G401.6 (cell line): ENCODE results near the gene ITGA7.
A peak's percentile ranks its signal among the peaks of the same experiment; 100 is the strongest.

ENCODE experiments used
- FAIRE-seq: peaks from 2 replicates; lab custom pipeline; 2012; peaks lifted over from hg19 to GRCh38; lab: Jason Lieb, UNC

The ITGA7 gene

DNA sequence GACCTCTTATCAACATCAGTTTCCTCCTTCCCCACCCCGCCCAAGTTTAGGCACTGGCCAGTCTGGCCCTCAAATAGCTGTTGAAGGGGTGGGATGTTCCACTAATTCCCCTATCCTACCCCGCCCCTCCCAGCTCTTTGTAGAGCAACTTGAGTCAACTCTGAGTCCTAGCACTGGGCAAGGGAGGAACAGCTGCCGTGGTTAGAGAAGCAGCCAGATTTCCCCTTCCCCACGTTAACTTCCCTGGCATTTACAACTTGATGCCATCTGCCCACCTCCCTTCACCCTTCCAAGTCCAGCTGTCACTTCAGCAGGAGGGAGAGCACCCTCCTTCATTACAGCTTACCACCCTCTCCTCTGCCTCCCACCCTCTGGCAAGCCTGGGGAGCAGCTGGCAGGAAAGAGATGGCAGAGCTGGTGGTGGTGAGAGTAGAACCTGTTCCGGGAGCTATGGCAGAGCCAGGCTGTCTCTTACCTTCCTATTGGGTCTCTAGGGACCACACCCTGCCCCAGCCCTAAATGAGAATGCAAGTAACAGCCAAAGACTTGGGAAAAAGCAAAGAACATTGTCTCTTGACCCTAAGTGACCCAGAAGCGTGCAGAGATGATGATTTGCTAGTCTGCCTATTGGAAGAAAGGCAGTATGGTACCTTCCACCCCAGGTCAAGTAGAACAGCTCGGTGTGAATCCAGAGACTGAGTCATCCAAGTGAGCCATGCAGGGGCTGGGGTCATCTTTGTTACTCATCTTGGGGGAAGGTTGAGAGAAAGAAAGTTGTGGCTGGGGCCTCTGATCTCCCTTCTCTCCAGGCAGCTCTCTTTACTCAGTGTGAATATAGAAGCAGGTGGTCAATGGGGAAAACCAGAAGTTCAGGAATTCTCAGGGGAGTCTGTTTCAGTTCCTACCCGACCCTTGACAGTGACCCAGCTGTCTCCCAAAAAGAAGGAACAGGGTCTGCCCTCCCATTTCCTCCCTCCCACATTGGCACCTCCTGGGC, 9.6 kb upstream of the ITGA7 start:
- FAIRE-seq = no peak

DNA sequence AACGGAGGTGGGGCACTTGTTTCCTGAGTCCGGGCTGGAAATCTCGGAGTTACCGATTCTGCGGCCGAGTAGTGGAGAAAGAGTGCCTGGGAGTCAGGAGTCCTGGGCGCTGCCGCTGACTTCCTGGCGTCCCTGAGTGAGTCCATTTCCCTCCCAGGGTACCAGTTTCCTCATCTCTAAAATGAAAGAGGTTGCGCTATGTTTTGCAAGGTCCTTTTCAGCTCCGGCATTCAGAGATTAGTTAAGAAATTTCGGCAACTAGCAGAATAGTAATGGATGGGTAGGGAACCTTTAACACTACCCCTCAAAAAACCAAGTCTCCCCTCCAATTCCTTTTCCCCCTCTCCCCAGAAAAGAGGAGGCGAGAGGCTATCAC, 8.9 kb upstream of the ITGA7 start:
- no peak for FAIRE-seq

DNA sequence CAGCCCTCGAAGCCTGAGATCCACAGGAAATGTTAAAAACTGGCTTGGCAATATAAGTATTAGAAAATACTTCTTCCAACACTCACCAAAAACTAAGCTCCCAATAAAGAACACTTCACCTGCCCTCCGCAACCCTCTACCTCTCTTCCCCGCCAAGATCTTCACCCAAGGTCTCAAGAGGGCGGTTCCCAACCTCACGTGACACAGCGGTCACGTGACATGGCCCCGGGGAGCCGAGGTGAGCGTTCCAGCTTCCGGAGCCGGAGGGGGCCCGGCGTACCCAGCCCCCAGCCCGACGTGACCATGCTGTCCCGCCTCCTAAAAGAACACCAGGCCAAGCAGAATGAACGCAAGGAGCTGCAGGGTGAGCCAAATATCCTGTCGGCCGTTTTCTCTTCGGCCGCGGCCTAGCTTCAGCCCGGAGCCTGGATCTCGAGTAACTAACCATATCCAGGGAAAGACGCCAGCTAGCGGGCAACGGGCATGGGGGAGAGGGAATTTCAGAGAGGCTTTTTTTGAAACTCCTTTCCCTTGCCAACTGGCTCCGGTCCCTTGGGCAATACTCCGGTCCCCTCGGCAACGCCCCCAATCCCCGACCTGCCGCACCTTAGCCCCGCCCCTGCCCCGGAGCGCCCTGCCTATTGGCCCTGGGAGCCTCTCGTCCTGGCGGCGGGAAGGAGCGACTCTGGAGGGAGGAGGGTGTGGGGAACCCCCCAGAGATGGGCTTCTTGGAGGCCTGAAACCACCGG, 8.3 kb upstream of the ITGA7 start, which contains the start of gene BLOC1S1:
Gene BLOC1S1 (plus strand): TSS at position 214 of the 749 bp plus-strand sequence. CDS start 6 bp downstream, at position 220.
- FAIRE-seq = peak; percentile 86

DNA sequence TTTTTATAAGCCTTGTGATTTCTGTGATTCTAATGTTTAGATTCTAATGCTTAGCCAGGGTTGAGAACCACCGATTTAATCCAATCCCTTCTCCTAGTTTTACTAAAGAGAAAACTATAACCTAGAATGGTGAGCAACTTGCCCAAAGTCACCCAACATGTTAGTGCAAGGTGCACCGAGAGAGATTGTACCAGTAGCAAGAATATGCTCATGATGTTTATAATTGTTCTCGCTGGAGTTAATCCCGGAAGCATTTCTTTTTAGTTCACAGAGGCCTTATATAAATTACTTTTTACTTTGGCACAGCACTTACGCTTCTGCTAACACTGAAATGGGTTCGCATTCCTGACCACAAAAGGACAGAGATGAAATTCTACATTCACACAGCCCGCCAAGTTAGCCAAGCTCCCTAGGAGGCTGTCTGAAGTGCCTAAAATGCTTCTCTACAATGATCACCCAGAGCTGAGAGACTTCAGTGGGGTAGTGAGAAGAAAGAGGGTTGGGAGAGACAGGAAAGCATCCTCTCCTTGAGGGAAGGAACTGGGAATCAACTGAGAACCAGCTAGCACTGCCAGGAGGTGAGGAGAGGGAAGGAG, 7.6 kb upstream of the ITGA7 start:
- no peak for FAIRE-seq

DNA sequence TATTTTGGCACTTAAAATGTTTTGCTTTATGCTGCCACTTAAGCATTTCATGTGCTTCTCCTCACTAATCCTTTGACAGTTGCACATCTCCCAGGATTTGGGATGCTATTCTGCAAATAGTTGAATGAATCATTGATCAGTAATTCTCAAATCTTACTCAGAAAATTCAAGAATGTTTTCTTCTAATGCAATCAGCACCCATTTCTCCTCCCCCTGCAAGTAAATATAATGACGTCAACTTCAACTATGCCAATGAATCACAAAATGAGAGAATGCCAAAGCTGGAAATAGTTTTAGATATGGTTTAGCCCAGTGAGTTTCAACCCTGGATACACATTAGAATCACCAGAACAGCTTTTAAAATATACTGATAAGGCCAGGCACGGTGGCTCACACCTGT, 6.0 kb upstream of the ITGA7 start:
- FAIRE-seq = no peak

DNA sequence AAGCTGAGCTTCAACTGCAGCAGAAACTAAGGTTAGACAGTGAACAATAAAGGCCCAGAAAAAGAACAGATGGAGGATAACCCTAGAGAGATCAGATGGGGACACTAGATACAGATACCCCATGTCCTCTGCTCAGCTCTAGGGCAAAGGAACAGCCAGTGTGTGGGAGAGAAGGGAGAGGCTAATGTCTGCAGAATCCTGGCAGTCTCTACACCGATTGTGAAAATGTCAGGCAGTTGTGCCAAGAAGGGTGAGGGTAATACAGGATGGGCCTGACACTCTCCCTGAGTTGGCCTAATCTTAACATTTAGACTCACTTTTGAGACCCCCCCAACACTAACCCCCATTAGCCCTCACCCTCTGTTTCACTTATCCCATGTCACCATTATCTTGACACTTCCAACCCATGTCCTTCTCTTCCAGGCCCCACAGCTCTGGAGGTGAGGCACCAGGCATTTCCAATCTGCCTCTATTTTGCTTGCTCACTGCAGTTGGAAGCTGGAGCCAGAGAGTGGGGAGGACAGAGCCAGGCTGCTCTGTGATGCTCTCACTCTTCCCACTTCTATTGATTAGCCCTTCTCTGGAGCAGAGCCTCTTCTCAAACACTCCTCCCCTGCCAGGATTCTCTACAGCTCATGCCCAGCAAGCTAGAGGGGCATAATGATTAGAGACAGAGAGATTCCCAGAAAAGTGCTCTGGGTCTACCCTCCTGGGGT, 5.2 kb upstream of the ITGA7 start:
- FAIRE-seq = no peak

DNA sequence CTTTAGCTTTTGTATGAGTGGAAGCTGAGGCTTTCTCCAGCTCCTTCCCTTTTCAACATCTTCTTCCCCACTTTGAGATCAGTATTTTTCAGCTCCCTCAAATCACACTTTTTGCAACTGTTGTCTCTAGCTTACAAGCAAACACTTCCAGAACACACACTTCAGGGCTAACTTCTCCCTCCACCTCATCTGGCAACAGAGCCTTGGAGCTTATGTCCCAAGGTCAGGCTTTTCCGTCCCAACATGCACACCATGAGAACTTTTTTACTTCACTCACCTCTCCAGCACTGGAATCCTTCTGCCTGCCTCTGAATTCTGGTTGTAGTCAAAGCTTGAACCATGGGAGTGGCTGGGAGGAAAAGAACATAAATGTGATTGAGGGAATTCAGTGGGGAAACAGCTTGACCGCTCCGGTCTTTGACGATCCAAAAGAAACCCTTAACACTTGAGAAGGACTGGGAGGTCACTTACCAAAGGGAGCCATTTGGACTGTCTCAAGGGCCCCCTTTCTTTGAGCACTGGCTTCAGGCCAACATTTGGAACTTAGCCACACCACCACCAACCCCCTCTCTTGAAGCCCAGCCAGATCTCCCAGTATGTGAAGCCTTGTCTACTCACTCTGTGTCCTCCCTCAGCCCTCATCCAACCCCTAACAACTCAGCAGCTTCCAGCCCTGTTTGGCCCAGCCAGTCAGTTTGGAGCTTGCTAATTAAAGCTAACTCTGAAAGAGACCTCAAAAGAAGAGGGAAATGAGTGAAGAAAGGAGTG, 4.3 kb upstream of the ITGA7 start:
- no peak for FAIRE-seq

DNA sequence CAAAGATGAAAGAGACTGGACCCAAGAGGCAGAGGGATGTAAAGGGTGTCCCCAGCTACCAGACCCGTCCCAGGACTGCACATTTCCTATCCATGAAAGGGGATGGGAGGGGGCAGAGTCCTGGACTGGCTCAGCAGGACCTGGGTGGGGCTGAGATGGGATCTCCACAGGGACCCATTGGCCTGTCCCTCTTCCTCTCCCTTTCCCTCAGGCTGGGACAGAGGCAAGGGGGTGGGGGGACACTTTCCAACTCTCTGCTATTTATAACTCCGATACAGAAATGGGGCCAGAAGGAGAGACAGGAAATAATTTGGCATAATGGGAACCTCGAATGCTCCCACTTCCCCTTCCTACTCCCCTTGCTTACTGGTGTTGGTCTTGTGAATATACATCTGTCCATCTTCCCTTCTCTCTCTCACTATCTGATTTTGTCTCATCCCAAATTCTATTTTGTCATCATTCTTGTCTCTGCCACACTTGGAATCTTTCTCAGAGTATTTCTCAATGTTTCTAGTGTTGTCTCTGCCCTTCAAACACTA, 1.1 kb upstream of the ITGA7 start:
- FAIRE-seq = no peak

DNA sequence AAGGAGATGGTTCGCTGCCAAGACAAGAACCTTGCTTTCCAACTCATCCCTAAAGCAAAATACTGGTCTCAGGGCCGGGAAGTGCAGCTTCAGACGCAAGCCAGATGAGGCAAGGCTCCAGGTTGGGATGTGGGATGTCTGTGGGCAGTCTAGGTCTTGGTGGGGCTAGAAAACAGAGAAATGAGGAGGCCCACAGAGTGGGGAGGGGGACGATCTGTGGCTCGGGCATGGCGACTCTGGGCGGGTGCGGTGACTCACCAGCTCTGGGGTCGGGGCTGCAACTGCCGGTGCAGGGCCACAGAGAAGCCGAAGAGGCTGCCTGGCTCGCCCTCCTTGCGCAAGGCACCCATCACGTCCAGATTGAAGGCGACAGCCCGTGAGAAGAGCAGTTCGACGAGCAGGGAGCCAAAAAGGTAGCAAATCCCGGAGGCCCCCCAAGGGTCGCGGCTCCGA, 459 bp downstream of the ITGA7 start:
- no peak for FAIRE-seq

DNA sequence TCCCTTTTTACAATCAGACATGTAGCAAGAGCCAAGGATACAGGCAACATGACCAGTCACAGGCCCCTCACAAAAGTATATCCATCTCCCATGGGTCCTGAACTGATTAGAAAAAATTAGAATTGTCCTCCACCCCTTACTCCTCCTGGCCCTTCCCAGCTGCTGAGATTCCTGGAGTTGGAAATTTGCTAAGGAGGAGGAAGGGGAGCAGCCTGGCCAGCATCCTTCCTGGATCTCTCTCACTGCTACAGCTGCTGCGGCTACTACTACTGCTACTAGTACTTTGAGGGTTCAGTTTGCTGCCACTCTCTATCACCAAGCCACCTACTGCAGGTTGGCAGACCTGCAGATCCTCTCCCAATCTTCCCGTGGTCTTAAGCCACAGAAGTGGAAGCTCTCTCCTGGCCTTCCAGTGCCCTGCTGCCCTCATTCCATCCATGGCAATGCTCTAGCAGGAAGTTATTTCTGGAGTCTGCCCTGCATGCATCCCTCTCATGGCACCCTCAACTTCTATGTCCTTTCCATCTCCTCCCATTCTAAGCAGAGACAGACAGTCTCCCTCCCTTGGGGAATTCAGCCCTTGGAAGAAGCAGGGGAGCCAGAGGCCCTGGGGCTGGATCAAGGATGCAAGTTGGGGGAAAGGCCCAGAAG, 1.0 kb downstream of the ITGA7 start:
- FAIRE-seq = no peak

DNA sequence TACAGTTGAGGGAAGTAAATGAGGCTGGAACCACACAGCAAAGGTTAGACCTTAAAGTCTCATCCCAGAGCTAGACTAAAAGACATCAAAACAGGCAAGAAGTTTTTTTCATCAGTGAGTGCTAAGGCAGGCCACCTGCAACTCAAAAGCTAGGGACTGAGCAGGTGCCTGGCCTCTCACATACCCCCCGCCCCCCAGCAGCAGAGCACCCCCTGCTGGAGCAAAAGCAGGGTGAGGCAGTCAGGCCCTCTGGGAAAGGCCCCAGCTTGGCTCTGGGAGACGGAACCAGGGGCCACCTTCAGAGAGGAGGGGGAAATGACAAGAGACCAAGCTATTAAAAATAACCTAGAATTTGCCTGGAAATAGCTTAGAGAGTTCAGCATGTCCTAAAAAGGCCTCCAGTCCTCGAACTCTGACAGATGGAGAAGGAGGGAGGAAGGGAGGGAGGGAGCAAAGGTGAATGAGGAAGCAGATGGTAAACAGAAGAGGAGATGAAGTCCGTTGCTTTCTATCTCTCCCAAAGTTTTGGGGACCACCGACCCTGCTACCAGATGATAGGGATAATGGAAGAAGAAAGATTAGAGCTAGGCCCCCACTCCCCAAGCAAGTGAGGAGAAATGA, 1.8 kb downstream of the ITGA7 start:
- no peak for FAIRE-seq

DNA sequence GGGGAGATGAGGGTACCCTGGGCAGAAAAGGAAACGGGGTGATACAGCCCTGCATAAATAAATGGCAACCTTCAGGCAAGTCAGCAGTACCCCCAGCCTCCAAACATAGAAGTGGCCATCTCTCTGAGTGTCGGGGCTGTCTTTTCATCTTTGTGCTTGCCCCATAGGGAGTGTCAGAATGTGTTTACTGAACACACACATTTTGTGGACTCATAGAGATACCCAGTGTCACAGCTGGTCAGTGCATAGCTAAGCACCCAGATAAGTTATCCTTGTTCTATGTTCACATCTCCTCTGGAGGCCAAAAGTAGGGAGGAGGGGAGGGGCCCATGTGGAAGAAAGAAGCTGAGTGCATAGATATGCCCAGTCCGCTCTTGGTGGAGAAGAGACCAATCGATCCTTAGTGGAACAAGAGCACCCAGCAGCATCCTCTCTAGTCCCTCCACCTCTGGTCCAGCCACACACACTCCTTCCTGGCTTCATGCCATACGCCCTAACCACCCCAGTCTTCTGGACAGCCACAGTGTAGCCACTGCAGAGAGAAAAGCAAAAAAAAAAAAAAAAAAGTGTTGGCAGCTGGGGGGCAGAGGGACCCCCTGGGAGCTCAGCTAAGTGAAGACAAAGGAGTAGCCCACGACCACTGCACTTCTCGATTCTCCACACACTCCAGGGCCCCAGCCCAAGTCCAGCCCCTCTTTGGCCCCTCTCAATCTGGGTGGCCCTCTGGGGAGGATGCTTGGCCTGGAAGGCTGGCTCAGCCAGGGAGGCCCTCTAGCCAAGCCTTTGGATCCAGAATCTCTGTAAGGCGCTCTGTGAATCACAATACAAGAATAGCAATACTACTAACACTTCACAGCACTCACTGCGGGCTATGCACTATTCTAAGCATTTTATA, 2.6 kb downstream of the ITGA7 start:
- no peak for FAIRE-seq

DNA sequence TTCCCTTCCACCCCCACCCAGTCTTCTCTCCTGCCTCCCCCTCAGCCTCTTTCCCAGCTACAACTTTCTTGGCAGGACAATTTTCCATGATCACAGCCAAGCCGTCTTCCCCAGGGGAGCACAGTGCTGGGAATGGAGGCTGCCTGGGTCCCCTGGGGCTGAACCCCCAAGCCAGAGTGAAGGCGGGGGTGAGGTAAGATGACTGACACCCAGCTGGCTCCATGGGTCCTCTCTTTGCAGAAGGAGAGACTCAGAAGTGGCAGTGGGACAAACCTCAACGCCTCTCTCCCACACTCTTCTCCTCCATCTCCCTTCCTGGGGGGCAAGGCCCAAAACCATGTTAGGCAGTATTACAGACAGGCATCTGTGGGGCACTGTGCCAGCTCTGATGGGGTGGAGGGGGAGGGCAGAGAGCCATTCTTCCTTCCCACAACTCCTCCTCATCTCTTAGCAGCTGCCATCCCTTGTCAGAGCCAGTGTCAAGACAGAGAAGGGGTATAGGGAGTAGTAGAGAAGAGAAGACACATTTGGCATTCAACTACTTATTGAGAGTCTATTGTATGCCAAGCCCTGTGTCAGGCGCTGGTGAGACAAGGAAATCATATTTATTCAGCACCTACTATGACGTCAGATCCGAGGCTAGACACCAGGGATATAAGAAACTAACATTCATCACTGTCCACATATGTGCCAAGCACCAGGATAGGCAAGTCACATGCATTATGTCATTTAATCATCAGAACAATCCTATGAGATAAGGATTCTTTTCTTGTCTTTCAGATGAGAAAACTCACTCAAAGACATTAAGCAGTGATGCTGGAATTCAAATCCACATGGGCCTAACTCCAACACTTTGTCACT, 3.6 kb downstream of the ITGA7 start:
- FAIRE-seq = no peak

DNA sequence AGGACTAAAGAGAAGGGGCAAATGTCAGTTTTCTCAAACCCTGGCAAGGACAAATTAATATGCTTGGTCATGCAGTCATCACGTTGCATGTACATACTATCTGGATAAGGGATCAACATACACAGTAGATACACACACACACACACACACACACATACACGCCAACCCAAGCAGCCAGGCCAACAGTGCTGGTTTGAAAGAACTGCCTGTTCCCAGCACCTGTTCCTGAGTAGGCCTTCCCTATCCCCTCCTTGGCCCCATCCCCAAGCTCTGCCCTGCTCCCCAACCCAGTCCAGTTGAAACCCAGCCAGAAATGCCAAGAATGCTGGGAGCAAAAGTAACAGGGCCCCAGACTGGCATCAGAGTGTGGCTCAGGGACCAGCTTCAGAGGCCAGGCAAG, 4.4 kb downstream of the ITGA7 start:
- FAIRE-seq = no peak

DNA sequence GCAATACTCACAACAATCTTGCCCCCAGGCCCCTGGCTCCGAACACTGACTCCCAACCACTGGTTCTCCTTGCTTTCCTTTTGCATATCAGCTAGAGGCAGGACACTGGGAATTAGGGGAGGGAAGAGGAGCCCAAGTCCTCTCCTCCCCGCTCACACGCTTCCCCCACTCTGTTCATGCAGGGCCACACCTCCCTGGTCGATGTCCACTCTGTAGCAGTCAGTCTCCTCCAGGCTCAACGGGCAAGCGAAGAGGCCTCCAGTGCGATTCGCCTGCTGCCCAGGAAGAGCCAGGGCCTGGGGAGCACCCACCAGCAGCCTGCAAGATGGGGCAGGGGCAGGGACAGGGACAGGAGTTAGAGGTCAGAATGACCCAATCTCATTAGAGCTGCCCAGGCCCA, 4.8 kb downstream of the ITGA7 start:
- FAIRE-seq = no peak

DNA sequence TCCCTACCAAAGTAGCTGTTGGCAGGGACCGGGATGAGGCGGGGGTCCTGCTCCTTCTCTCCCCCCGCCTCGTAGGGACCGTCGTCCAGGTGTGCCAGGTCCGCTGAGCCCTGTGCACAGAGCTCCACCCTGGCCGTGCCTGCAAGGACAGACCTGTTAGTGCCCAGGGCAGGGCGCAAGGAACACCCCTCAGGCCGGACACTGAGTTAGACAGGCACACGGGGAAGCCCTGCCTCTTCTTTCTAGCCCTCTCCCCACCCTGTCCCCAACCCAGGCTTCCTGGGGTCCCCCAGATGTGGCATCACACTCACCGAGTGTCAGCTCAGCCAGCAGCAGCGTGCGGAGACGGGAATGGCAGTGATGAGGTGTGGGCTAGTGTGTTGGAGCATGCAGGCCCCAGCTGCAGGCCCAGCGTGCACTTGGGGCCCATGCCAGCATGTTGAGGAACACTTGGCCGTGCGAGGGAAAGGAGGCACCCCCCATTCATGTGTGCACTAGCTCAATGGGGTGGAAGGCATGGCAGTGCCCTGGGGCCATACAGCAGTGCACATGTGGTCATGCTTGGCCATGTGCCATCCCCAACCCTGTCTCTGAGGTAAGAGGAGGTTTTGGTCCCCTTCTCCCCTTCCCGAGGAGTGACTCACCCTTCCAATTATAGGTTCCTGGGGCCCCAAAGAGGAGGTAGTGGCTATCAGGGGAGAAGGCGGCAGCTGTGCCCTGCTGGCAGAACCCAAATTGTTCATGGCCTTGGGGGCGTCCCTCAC, 7.3 kb downstream of the ITGA7 start:
- no peak for FAIRE-seq

DNA sequence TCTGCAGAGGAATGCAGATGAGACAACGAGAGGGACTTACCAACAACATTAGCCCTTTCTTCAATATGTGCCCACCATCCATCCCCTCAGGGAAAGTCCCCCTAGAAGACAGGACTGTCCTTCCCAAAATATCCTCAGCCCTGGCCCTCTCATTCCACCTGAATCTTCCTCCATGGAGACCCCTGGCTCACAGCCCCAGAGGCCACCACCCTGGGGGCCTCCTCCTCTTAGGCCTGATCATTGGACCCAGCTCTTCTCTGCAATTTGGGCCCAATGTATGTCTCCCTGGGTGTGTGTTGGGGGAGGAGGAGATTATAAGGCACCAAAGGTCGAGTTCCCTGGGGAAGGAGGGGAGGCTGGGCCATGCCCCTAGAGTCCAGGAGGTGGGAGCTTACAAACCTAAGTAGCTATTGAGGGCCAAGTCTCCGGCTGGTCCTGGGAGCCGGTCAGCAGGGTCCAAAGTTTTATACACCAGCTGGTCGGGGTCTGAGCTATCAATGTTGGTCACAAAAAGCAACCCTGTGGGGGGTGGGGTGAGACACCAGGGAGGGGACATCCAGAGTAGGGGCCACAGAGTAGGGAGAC, 8.1 kb downstream of the ITGA7 start:
- no peak for FAIRE-seq
